ENCODE measurements around the gene RBM4B. TPM values are rescaled to one million over a fixed set of nuclear protein-coding genes. Genes with fewer than 3 reads are reported as not detected.

Gene RBM4B
- total RNA-seq, 6 donors from 2014 or later: 7.3 to 27.2 (median 13.9) TPM

GRCh38 chr11:66715346-66716085 lies 37.8 kb upstream of the RBM4B start:
- H3K4me3 ChIP-seq: no peak overlapping the region
- H3K4me1 ChIP-seq: peaks cover 0 to 7% (median 0%) of the 10 kb centered on the region in 4 donors
- ATAC-seq (ENCODE audit: low FRiP score in 2 of 2) (no peak), DNase-seq (no peak)
- H3K36me3 ChIP-seq: no peaks in the 10 kb centered on the region
- H3K9me3 ChIP-seq: no peaks in the 10 kb centered on the region
- H3K27ac ChIP-seq: no peak overlapping the region
- TF ChIP-seq POLR2AphosphoS5 (IDR thresholded peaks at IDR 0.05): no peak
- no peak for TF ChIP-seq EP300 (IDR thresholded peaks at IDR 0.05)
- TF ChIP-seq POLR2A (IDR thresholded peaks at IDR 0.05): no peak
- TF ChIP-seq, protein P1, sequence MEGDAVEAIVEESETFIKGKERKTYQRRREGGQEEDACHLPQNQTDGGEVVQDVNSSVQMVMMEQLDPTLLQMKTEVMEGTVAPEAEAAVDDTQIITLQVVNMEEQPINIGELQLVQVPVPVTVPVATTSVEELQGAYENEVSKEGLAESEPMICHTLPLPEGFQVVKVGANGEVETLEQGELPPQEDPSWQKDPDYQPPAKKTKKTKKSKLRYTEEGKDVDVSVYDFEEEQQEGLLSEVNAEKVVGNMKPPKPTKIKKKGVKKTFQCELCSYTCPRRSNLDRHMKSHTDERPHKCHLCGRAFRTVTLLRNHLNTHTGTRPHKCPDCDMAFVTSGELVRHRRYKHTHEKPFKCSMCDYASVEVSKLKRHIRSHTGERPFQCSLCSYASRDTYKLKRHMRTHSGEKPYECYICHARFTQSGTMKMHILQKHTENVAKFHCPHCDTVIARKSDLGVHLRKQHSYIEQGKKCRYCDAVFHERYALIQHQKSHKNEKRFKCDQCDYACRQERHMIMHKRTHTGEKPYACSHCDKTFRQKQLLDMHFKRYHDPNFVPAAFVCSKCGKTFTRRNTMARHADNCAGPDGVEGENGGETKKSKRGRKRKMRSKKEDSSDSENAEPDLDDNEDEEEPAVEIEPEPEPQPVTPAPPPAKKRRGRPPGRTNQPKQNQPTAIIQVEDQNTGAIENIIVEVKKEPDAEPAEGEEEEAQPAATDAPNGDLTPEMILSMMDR (IDR thresholded peaks at IDR 0.05): no peak
- 94 to 95% methylated on average over 18 to 19 of the region's 19 CpGs for WGBS, 2 donors
- no peaks in the 10 kb centered on the region for H3K27me3 ChIP-seq

- Histone ChIP-seq H3K27me3 (no peaks in the 10 kb centered on the region), H3K9me3 (no peaks in the 10 kb centered on the region), H3K36me3 (no peaks in the 10 kb centered on the region), H3K4me3 (no peak overlapping the region), H3K4me1 (peaks cover 0 to 7% (median 0%) of the 10 kb centered on the region in 4 donors), H3K27ac (no peak overlapping the region)
- WGBS, 2 donors: 72 to 77% methylated on average over 11 to 12 of the region's 12 CpGs
- no peak for DNase-seq
- TF ChIP-seq EP300 (IDR thresholded peaks at IDR 0.05) (no peak), POLR2AphosphoS5 (IDR thresholded peaks at IDR 0.05) (no peak), POLR2A (IDR thresholded peaks at IDR 0.05) (no peak)
- TF ChIP-seq, protein P1 (IDR thresholded peaks at IDR 0.05): no peak
- no peak for ATAC-seq (ENCODE audit: low FRiP score in 2 of 2)
Observed at GRCh38 chr11:66713746-66714480, 36.2 kb upstream of the RBM4B start.

GRCh38 chr11:66710384-66710930 lies 32.8 kb upstream of the RBM4B start:
- WGBS, 2 donors: 90 to 92% methylated on average over 10 to 15 of the region's 15 CpGs
- ATAC-seq (ENCODE audit: low FRiP score in 2 of 2): no peak
- TF ChIP-seq POLR2A (IDR thresholded peaks at IDR 0.05) (no peak), POLR2AphosphoS5 (IDR thresholded peaks at IDR 0.05) (no peak), EP300 (IDR thresholded peaks at IDR 0.05) (no peak)
- TF ChIP-seq, protein P1 (IDR thresholded peaks at IDR 0.05): no peak
- Histone ChIP-seq H3K36me3 (no peaks in the 10 kb centered on the region), H3K9me3 (no peaks in the 10 kb centered on the region), H3K4me1 (no peaks in the 10 kb centered on the region), H3K4me3 (no peak overlapping the region), H3K27me3 (no peaks in the 10 kb centered on the region), H3K27ac (no peak overlapping the region)
- no peak for DNase-seq

GRCh38 chr11:66708701-66709100 lies 31.0 kb upstream of the RBM4B start:
- H3K9me3 ChIP-seq: no peaks in the 10 kb centered on the region
- H3K4me1 ChIP-seq: no peaks in the 10 kb centered on the region
- no peak for TF ChIP-seq POLR2A (IDR thresholded peaks at IDR 0.05)
- no peak for TF ChIP-seq EP300 (IDR thresholded peaks at IDR 0.05)
- no peak for TF ChIP-seq POLR2AphosphoS5 (IDR thresholded peaks at IDR 0.05)
- H3K4me3 ChIP-seq: no peak overlapping the region
- no peak overlapping the region for H3K27ac ChIP-seq
- ATAC-seq (ENCODE audit: low FRiP score in 2 of 2): no peak
- 93 to 96% methylated on average over 14 of the region's 14 CpGs for WGBS, 2 donors
- DNase-seq: no peak
- no peaks in the 10 kb centered on the region for H3K27me3 ChIP-seq
- no peaks in the 10 kb centered on the region for H3K36me3 ChIP-seq

GRCh38 chr11:66708094-66708493 lies 30.4 kb upstream of the RBM4B start:
- Histone ChIP-seq H3K4me1 (no peaks in the 10 kb centered on the region), H3K27me3 (no peaks in the 10 kb centered on the region), H3K36me3 (no peaks in the 10 kb centered on the region), H3K4me3 (no peak overlapping the region), H3K9me3 (no peaks in the 10 kb centered on the region), H3K27ac (no peak overlapping the region)
- ATAC-seq (ENCODE audit: low FRiP score in 2 of 2) (no peak), DNase-seq (no peak)
- TF ChIP-seq POLR2A (IDR thresholded peaks at IDR 0.05) (no peak), EP300 (IDR thresholded peaks at IDR 0.05) (no peak), POLR2AphosphoS5 (IDR thresholded peaks at IDR 0.05) (no peak)
- TF ChIP-seq, protein P1 (IDR thresholded peaks at IDR 0.05): no peak
- WGBS, 2 donors: 92 to 97% methylated on average over 20 of the region's 20 CpGs

All from upper lobe of left lung (tissue), 6 donors.